IPS-18c (cell line): ENCODE measurements around the gene NUDT14.

Source experiments
- H3K4me3 ChIP-seq: 2 replicates; pipeline ENCODE4 v1.7.0; 2013; ENCODE audit warnings: low read depth, mild to moderate bottlenecking, low read length, moderate library complexity; ENCODE audit not compliant: insufficient read depth
- H3K9me3 ChIP-seq: one replicate; pipeline ENCODE4 v1.6.1; 2013; ENCODE audit warnings: mild to moderate bottlenecking, low read length, moderate library complexity; ENCODE audit not compliant: control insufficient read depth, insufficient read depth

NUDT14 gene

GRCh38 chr14:105215602-105216001, 34.5 kb upstream of the NUDT14 start:
- Histone ChIP-seq H3K9me3 (no peaks in the 10 kb centered on the region), H3K4me3 (no peak overlapping the region)

DNA sequence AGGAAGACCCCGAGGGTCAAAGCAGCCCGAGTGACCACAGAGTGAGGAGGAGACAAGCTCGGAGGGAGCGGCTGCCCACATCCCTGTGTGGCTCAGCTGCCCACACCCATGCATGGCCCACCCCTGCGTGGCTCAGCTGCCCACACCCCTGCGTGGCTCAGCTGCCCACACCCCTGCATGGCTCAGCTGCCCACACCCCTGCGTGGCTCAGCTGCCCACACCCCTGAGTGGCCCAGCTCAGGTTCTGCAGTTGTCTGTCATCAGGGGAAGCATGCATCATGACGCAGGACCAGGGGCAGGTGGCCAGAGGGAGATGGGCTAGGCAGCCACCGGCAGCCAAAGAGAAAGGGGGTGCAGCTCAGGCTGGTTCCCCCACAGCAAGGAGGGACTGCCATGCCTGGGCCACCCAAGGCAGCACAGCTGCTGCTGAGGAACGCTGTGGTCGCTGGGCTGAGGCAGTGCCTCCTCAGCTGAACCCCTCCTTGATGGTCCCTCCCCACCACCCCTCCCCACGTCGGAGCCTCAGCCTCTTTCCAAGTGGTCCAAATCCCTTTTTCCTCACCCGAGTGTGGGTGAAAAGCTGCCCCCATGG, 33.3 kb upstream of the NUDT14 start:
- Histone ChIP-seq H3K4me3 (no peak overlapping the region), H3K9me3 (no peaks in the 10 kb centered on the region)

DNA sequence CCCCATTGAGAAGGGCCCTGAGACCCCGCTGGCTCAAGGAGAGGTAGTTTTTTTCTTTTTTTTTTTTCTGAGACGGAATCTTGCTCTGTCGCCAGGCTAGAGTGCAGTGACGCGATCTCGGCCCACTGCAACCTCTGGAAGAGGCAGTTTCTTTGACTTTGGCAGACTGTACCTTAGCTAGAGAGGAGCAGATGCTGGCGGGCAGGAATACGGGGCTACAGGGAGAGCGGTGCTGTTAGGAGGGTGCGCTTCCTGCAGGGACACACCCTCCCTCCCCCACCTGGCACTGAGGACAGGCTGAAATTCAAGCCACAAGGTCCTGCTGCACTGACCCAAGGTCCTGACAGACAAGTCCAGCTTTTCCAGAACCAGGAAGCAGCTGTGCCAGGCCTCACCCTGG, 32.2 kb upstream of the NUDT14 start:
- H3K4me3 ChIP-seq: no peak overlapping the region
- H3K9me3 ChIP-seq: no peaks in the 10 kb centered on the region

GRCh38 chr14:105212541-105213300, 31.6 kb upstream of the NUDT14 start:
- no peaks in the 10 kb centered on the region for H3K9me3 ChIP-seq
- H3K4me3 ChIP-seq: no peak overlapping the region

DNA sequence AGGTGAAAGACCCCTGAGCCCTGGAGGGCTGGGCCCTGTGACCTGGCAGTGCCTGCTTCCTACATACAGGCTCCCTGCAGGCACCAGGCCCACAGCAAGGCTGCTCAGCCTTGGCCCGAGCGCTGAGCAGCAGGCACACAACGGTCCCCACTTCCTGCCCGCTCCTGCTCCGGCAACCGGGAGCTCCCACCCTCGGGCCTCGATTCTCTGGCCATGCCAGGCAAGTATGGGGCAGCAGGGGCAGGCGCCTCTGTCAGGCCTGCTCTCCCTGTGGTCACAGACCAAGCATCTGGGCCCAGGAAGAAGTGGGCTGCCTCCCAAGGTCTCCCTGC, 30.6 kb upstream of the NUDT14 start:
- H3K9me3 ChIP-seq: no peaks in the 10 kb centered on the region
- H3K4me3 ChIP-seq: no peak overlapping the region

DNA sequence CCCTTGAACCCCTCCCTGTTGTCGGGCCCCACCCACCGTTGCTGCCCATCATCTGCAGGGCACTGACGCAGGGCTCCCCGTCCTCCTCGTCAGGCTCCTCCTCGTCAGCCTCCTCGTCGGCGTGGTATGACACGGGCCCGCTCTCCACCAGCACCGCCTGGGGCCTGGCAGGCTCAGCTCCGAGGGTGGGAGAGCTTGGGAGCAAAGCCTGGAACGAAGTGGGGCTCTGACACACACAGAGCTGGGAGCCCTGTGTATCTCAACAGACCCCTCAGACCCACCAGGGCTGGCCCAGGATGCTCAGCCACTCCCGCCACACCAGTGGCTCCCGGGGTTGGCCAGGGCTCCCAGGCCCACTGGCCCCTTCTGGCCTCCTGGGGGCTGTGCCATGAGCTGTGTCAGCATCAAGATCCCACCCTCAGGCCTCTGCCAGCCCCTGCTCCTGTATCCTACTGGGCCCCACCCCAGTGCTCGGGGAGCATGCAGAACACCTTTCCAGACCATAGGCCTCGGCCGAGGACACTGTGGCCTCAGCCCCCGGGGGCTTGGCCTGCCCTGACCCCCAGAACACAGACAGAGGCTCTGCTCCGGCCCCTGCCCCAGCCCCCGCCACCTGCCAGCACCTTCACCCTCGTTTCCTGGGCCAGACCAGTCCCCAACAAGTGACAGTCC, 30.1 kb upstream of the NUDT14 start:
- Histone ChIP-seq H3K4me3 (no peak overlapping the region), H3K9me3 (no peaks in the 10 kb centered on the region)

DNA sequence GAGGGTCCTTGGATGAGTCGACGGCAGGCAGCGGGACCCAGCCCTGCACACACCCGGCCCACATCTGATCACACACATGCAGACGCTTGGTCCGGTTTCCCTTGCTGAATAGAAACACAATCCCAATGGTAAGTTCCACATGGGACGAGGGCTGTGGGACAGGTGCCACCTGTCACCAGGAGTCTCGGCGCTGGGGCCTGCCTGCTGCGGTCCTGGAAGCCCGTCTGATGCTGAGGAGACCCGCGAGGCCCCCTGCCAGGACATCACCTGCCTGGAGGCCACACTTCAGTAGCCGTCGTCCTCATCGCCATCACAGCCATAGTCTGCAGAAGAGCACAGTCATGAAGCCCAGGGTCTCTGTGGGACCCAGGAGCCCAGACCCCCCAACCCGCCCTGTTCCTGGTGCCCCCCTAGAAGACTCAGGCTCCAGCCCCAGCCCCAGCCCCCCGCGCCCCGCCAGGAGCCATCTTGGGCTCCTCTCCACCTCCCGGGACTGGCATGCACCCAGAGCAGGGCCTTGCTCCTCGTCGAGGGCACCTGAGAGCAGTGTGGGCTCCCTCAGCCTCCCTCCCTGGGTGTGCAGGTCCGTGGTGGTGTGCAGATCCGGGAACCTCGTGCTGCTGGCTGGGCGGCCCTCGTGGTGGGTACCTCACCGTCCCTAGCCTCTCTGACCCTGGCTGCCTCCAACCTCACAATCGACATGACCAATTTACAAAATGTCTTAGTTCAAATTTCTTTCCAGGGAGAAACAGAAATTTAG, 29.3 kb upstream of the NUDT14 start:
- no peaks in the 10 kb centered on the region for H3K9me3 ChIP-seq
- no peak overlapping the region for H3K4me3 ChIP-seq

DNA sequence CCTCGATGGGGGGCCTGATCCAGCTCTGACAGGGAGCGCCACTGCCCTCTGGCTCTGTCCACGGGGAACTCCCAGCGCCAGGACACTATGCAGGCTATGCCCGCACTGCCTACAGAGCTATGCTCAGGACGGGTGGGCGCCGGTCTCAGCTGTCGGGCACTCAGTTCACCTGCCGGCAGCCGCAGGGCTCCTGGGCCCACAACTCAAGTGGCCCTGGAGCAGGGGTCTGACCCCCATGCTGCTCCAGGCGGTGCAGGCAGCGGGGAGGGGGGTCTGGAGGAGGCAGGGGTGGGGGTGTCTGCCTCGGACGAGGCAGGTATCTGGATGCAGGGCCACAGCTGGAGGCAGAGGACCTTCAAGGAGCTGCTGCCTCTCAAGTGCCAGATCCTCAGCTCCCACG, 28.5 kb upstream of the NUDT14 start:
- Histone ChIP-seq H3K4me3 (no peak overlapping the region), H3K9me3 (no peaks in the 10 kb centered on the region)

- H3K9me3 ChIP-seq: no peaks in the 10 kb centered on the region
- H3K4me3 ChIP-seq: no peak overlapping the region
Observed at GRCh38 chr14:105209091-105209490, 28.0 kb upstream of the NUDT14 start.

DNA sequence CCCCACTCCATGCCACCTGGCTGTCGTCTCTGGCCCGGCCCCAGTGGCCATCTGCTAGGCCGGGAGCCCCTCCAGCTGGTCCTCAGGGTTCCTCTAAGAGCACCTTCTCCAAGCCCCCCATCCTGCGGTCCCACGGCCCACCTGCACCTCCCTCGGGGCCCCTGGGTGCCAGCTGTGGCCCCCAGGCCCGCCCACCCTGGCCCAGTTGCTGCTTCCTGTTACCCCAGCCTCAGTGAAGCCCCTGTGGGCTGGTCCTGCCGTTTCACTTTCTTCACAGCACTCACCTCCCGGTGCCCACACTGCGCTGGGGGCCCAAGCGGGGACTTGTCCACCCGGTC, 27.6 kb upstream of the NUDT14 start:
- no peak overlapping the region for H3K4me3 ChIP-seq
- H3K9me3 ChIP-seq: no peaks in the 10 kb centered on the region

DNA sequence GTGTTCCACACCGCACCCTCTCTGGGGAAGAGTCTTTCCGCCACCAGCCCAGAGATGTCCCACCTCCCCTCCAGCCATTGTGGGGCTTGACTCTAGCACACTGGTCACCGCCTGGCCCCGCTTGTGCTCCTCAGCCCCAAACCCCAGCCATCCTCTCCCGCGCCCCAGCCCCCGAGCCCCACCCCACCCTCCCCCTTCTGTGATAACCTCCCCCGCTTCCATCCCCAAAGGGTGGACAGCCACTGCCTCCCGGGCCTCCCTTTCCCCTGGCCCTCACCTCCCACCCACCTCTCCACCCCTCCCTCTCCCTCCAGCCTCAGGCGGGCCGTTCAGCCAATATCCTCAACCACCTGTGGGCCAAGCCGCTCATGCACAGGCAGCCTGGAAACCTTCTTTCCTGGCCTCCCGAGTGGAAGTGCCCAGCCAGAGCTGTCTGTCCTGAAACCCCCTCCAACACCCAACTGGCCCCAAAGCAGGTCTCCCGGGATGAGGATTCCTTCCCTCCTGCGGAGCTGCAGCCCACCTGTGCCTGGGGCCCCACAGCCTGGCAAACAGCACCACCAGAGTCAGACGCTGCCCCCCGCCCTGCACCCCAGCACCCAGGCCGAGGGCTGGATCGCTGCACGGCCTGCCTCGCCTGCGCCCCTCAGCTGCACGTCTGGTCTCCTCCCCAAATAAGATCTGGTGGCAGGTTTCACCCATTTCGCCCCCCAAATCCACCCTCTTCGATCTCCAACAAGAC, 27.1 kb upstream of the NUDT14 start:
- H3K4me3 ChIP-seq: no peak overlapping the region

DNA sequence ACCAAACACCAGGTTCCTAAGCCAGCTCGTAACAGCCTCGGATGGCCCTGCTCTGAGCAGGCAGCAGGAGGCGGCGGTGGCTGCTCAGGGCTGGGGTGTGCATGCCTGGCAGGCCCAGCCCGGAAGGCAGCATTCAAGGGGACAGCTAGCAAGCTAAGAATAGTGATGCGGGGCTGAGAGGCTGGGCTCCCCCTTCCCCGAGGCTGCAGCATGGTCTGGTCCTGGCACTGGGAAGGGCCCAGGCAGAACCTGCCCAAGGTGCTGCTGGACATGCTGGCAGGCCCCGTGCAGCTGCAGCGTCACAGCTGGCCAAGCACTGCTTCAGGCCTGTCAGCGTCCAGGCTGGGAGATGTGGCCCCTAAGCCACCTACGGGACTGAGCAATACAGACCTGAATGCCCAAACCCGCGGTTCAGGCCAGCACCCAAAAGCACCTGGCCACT, 26.4 kb upstream of the NUDT14 start:
- Histone ChIP-seq H3K4me3 (no peak overlapping the region), H3K9me3 (no peaks in the 10 kb centered on the region)

More for the DNA sequence above, 27.1 kb upstream of the NUDT14 start:
- H3K9me3 ChIP-seq: no peaks in the 10 kb centered on the region

DNA sequence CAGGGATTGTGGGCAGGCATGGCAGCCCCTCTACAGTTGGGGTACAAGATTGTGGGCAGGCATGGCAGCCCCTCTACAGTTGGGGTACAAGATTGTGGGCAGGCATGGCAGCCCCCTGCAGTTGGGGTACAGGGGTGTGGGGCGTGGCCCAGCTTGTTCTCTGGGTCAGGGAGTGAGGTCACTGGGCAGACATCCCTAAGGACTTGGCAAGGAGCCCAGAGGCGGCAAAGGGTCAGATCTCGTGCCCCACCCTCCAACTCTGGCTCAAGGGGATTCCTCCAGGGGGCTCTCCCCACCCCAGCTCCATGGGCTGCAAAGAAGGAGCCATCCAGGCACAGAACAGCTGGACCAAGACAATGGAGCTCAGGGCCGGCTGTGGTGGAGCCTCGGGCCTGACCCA, 25.8 kb upstream of the NUDT14 start:
- H3K9me3 ChIP-seq: no peaks in the 10 kb centered on the region
- no peak overlapping the region for H3K4me3 ChIP-seq

DNA sequence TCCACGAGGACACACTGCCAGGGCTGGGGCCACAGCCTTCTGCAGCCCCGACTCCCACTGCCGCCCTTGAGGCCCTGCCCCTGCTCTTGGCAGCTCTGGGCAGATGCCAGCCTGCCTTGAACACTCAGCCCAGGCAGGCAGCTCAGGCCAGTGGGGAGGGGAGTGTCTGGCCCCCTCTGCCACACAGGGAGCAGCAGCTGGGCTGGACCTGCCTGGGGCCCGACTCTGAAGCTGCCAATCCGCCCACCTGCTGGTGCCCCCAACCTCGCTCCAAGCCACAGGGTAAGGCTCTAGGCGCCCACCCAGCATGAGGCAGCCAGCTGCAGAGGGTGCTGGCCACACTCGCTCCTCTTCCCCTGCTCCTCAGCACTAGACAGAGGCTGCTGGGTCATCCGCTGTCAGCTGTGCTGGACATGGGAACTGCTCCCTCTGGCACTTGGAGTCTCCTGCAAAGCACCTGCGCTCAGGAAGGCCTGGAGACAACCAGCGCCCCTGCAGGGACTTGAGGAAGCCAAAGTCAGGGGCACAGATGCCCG, 24.6 kb upstream of the NUDT14 start:
- no peaks in the 10 kb centered on the region for H3K9me3 ChIP-seq
- H3K4me3 ChIP-seq: no peak overlapping the region

GRCh38 chr14:105204931-105205672, 24.0 kb upstream of the NUDT14 start:
- Histone ChIP-seq H3K9me3 (no peaks in the 10 kb centered on the region), H3K4me3 (no peak overlapping the region)

DNA sequence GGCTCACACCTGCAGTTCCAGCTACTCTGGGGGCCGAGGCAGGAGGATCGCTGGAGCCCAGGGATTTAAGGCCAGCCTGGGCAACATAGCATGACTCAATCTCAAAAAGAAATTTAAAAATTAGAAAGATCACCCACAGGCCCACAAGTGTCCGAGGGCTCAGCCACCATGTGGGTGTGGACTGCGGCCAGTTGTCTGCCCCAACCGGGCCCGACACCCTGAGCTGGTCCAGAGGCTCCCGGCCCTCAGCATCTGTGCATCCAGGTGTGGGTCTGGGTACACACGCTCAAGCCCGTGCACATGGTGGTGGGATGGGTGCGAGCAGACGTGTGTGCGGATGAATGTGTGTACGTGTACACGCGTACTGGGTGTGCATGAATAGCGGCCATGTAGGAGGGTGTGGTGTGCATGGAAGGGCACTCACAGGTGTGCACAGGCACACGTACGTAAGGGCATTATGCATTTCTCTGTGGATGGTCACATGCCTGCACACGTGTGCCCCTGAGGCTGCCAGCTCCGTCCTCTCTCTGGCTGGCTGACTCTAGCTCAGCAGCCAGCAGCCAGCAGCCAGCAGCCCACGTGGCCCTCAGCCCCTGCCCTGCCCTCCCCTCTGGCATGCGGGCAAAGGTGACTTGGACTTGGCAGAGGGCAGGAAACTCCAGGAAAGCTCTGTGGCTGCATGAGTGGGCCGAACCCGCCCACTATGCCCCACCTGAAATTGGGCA, 23.3 kb upstream of the NUDT14 start:
- Histone ChIP-seq H3K4me3 (no peak overlapping the region), H3K9me3 (no peaks in the 10 kb centered on the region)
